Muscle of arm (tissue), 12 donors: ENCODE results near the gene CENPN. TPM values are rescaled to one million over a fixed set of nuclear protein-coding genes. Genes with fewer than 3 reads are reported as not detected.

Experiments used
- DNase-seq: peaks from one replicate; pipeline ENCODE4 v3.0.0-alpha.2; 2013
- polyA plus RNA-seq, 12 donors: library from polyadenylated mRNA; unstranded; fragments of 120-200 nt; gene quantifications; one replicate each; pipeline ENCODE4 v1.2.1, GENCODE V29; 2013; ENCODE audit not compliant: insufficient read length in 12 of 12

The CENPN gene
- polyA plus RNA-seq, 12 donors: 8.0 to 22.4 (median 14.9) TPM; not detected in 1

DNA sequence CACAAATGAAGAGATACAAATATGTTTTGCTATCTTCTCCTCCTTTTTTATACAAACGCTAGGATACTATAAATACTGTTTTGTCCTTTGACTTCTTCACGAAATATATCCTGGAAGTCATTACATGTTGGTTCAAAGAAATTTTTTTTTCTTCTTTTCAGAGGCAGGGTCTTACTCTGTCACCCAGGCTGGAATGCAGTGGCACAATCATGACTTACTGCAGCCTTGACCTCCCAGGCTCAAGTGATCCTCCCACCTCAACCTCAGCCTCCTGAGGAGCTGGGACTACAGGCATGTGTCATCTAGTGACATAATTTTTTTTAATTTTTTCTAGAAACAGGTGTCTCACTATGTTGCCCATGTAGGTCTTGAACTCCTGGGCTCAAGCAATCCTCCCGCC is 16.4 kb upstream of the CENPN start:
- DNase-seq: no peak

DNA sequence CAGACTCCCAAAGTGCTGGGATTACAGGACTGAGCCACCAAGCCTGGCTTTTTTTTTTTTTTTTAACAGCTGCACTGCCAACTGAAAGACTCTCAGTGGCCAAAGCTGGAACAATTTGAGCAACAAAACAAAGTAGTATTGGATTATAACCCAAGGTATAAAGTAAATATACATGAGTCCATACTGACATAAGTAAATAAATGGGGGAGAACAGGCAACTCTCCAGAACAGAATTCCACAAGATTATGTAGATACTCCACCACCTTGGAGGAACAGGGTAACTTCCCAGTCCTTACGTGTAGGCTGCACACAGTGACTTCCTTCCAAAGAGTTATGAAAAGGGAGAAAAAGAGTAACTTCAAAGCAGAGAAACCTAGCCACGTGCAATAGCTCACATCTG is 16.0 kb upstream of the CENPN start:
- no peak for DNase-seq

GRCh38 chr16:80991792-80992430 is 15.1 kb upstream of the CENPN start:
- DNase-seq: no peak

GRCh38 chr16:80992676-80993293 is 14.2 kb upstream of the CENPN start:
- no peak for DNase-seq

DNA sequence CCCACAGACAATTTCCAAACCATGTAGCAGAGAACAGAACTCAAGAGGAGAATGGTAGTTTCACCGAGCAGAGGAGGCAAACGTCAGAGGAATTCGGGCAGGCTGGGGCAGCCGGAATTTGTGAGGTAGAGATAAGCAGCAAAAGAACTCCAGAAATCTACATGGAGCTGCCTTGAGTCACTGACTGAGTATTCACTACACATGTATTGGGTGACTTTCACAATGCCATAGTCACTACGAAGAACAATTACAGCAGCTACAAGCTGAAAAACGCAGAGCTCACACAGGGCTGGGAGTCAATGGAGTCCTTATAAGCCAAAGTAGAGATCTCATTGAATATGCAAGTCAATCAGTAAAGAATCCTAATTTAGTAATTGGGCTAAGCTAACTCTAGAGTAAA is 13.7 kb upstream of the CENPN start:
- no peak for DNase-seq

- DNase-seq: no peak
Observed at GRCh38 chr16:80993834-80994233, 13.2 kb upstream of the CENPN start.

GRCh38 chr16:80994451-80994850 is 12.6 kb upstream of the CENPN start:
- no peak for DNase-seq

DNA sequence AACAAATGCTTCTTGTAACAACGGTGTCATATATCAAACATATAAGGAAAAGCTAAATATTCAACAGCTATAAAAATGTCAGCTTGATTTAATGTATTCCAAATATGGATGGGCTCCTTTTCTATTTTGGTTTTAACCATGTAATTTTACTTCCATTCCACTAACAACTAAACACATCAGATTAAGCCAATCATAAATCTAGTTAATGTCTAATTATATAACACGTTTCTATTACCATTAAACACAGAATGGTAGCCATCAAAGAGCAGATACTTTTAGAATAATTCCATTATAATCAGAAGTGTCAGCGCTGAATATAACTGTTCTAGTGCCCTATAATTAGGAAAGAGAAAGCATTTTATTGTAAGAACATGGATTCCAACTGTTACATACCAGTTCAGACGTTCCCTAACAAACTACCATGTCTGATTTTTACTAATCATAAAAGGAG is 10.3 kb upstream of the CENPN start:
- DNase-seq: no peak

GRCh38 chr16:80997139-80997798 is 9.7 kb upstream of the CENPN start:
- no peak for DNase-seq

DNA sequence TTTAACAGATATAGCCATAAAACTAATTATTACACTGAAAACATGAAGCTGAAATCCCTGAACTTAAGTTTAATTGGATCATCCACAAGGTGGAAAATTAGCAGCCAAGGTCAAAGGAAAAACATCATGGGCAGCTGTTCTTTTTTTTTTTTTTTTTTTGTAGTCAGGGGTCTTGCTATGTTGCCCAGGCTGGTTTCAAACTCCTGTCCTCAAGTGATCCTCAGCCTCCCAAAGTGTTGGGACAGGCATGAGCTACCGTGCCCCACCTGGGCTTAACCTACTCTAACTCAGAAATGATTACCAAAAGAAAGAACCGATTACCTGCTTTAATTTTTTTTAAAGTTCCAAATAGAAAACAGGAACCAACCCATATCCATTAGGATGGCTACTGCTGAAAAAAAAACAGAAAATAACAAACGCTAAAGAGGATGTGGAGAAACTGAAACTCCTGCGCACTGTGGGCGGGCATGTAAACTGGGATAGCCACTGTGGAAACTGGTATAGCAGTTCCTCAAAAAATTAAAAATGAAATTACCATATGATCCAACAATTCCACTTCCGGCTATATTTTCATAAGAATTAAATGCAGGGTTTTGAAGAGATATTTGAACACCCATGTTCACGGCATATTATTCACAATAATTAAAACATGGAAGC is 8.9 kb upstream of the CENPN start:
- no peak for DNase-seq

DNA sequence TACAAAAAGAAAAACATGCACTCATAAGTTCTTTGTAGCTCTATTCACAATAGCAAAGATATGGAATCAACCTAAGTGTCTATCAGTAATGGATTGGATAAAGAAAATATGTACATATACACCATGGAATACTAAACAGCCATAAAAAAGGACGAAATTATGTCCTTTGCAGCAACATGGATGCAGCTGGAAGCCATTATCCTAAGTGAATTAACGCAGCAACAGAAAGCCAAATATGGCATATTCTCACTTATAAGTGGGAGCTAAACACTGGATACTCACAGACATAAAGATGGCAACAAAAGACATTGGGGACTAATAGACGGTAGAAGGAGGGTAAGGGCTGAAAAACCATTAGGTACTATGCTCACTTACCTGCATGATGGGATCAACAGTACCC is 6.1 kb upstream of the CENPN start:
- DNase-seq: no peak

DNA sequence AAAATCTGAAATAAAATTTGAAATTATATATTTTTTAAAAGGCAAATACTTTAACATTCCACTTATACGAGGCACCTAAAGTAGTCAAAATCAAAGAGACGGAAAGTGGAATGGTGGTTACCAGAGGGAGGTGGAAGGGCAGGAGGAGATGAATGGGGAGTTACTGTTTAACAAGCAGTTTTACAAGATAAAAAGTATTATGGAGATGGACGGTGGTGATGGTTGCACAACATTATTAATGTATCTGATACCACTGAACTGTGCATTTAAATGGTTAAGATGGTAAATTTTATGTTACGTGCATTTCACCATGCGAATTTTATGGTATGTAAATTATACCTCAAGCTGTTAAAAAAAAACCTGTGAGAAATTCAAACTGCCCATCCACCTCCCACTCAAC is 5.7 kb upstream of the CENPN start:
- no peak for DNase-seq

DNA sequence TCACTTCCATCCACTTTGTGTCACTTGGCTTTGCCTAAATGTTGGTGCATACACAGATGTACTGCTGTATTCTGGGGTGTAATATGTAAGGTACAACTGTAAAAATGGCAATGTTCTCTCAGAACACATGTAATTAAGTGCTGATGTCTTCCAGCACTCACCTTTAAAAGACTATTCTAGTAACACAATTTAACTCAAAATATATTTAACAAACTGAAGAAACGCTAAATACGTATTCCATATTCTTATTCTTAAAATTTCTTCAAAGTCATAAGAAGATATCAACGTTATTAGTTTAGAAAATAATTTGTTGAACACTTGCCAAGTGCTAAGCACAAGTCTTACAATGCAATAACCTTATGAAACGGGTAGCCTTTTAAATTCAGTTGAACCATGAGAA is 4.0 kb upstream of the CENPN start:
- DNase-seq: no peak

DNA sequence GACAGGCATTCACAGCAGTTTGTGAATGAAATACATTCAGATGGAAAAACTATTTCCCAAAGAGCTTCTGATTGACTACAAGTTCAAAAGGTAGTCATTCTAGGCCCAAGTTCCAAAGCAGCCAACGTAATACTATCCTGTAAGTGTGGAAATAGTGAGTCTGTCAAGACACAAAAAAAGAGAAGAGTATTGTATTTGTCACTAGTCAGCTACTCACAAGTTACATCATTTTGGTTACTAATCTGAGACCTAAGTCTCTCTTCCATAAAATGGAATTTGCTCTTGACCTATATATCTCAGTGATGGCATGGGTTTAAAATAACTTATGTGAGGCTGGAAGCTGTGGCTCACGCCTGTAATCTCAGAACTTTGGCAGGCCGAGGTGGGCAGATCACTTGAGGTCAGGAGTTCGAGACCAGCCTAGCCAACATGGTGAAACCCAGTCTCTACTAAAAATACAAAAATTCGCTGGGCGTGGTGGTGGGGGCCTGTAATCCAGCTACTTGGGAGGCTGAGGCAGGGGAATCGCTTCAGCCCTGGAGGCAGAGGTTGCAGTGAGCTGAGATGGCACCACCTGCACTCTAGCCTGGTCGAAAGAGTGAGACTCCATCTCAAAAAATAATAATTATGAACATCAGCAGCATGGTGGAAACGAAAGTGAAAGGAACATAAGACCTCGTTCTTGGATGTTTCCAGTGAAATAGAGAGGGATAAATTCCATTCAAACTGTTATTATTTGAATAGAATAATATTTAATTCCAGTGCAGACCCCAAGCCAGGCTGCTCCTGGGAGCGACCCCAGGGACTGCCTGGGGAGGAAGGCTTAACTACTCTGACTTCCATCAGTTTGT is 3.2 kb upstream of the CENPN start:
- DNase-seq: no peak

- DNase-seq: peak; percentile 60
Observed at GRCh38 chr16:81004646-81005353, 2.2 kb upstream of the CENPN start.

DNA sequence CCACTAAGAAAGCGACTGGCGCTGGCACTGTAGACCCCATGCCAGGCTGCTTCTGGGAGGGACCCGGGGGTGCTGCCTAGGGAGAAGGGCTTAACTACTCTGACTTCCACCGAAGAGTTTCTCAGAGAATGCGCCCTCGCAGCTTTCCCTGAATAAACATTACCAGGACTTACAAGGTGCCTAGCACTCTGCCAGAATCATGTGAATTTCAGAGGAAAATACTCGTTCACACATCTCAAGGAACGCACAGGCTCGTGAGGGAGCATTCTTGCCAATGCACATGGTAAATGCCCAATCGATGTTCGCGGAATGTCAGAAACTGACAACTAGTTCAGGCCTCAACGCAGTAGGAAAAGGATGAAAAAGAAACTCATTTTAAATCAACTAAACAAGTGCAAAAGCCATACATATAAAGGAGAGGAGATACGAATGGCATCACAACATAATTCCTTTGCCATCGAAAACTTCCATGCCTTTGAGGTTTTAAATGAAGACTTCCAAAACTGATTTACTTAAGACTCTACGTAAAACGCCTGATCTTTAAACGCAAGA is 1.3 kb upstream of the CENPN start:
- no peak for DNase-seq

- DNase-seq: no peak
Observed at GRCh38 chr16:81006211-81006812, 702 bp upstream of the CENPN start.

DNA sequence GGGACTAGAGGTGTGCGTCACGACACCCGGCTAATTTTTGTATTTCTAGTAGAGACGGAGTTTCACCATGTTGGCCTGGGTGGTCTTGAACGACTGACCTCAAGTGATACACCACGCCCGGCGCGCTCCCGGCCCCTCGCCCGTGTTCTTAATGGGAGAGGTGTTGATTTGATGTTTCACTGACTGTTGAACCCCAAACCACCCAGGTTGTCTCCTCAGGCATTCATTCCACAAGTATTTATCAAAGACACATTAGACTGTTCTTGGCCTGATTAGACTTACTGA is 1.4 kb downstream of the CENPN start:
- DNase-seq: no peak

GRCh38 chr16:81012974-81013373 is 6.0 kb downstream of the CENPN start:
- no peak for DNase-seq

DNA sequence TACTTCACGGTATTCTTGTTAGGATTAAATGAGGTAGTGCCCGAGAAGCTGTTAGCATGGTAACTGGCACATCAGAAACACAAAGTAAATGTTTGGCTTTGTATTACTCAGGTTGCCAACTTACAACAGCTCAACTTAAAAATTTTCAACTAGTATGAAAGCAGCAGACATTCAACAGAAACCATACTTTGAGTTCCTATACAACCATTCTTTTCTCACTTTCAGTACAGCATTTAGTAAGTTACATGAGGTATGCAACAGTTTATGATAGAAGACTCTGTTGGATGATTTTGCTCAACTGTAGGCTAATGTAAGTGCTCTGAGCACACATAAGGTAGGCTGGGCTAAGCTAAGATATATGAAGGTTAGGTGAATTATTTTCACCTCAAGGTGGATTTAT is 7.7 kb downstream of the CENPN start:
- no peak for DNase-seq

GRCh38 chr16:81018496-81018895 is 11.5 kb downstream of the CENPN start:
- DNase-seq: no peak
